ENCODE measurements around the gene PIK3CD. TPM values are rescaled to one million over a fixed set of nuclear protein-coding genes. Genes with fewer than 3 reads are reported as not detected.

Gene PIK3CD
- total RNA-seq, 1 donor, result 14.1 TPM

GRCh38 chr1:9691691-9692090, 40.2 kb downstream of the PIK3CD start:
- Histone ChIP-seq H3K4me2 (ENCODE audit: insufficient read depth, low read length) (peak overlapping the region; percentile 93), H2AFZ (ENCODE audit: low read length) (peak overlapping the region; percentile 41)
- DNase-seq (ENCODE audit: insufficient read length, low spot score, missing footprints), result peak; percentile 77

GRCh38 chr1:9696793-9697192, 45.3 kb downstream of the PIK3CD start:
- H2AFZ ChIP-seq (ENCODE audit: low read length), result no peak overlapping the region
- H3K9me3 ChIP-seq (ENCODE audit: low read depth, low read length), result no peaks in the 10 kb centered on the region
- no peak for DNase-seq (ENCODE audit: insufficient read length, low spot score, missing footprints)
- no peak for TF ChIP-seq CTCF (IDR thresholded peaks at IDR 0.05; ENCODE audit: extremely low read depth, low read depth, low read length)
- H3K4me2 ChIP-seq (ENCODE audit: insufficient read depth, low read length), result no peak overlapping the region
- no peaks in the 10 kb centered on the region for H3K79me2 ChIP-seq (ENCODE audit: insufficient read depth, low read length)
- H3K4me1 ChIP-seq (ENCODE audit: insufficient read depth, low read length), result peaks cover 19% of the 10 kb centered on the region
- no peaks in the 10 kb centered on the region for H4K20me1 ChIP-seq (ENCODE audit: insufficient read depth, low read length)
- H3K36me3 ChIP-seq (ENCODE audit: insufficient read depth, low read length), result no peaks in the 10 kb centered on the region
- H3K4me3 ChIP-seq (ENCODE audit: insufficient read depth, low read length), result no peak overlapping the region
- H3K27ac ChIP-seq (ENCODE audit: low read depth, low read length), result no peak overlapping the region
- no peaks in the 10 kb centered on the region for H3K27me3 ChIP-seq (ENCODE audit: insufficient read depth, low read length)

More at GRCh38 chr1:9691691-9692090, 40.2 kb downstream of the PIK3CD start:
- peaks cover 39% of the 10 kb centered on the region for H3K4me1 ChIP-seq (ENCODE audit: insufficient read depth, low read length)
- H3K79me2 ChIP-seq (ENCODE audit: insufficient read depth, low read length), result no peaks in the 10 kb centered on the region
- H3K36me3 ChIP-seq (ENCODE audit: insufficient read depth, low read length), result no peaks in the 10 kb centered on the region
- no peaks in the 10 kb centered on the region for H4K20me1 ChIP-seq (ENCODE audit: insufficient read depth, low read length)
- peak overlapping the region; percentile 64 for H3K27ac ChIP-seq (ENCODE audit: low read depth, low read length)
- H3K27me3 ChIP-seq (ENCODE audit: insufficient read depth, low read length), result no peaks in the 10 kb centered on the region
- peak; percentile 11 for TF ChIP-seq CTCF (IDR thresholded peaks at IDR 0.05; ENCODE audit: extremely low read depth, low read depth, low read length)
- no peaks in the 10 kb centered on the region for H3K9me3 ChIP-seq (ENCODE audit: low read depth, low read length)
- H3K4me3 ChIP-seq (ENCODE audit: insufficient read depth, low read length), result no peak overlapping the region

GRCh38 chr1:9699361-9699760, 47.8 kb downstream of the PIK3CD start:
- no peak overlapping the region for H2AFZ ChIP-seq (ENCODE audit: low read length)
- no peak for DNase-seq (ENCODE audit: insufficient read length, low spot score, missing footprints)
- no peak overlapping the region for H3K27ac ChIP-seq (ENCODE audit: low read depth, low read length)
- H3K9me3 ChIP-seq (ENCODE audit: low read depth, low read length), result no peaks in the 10 kb centered on the region
- no peaks in the 10 kb centered on the region for H3K27me3 ChIP-seq (ENCODE audit: insufficient read depth, low read length)
- H3K4me1 ChIP-seq (ENCODE audit: insufficient read depth, low read length), result peaks cover 16% of the 10 kb centered on the region
- H3K4me2 ChIP-seq (ENCODE audit: insufficient read depth, low read length), result no peak overlapping the region
- H3K36me3 ChIP-seq (ENCODE audit: insufficient read depth, low read length), result no peaks in the 10 kb centered on the region
- no peak for TF ChIP-seq CTCF (IDR thresholded peaks at IDR 0.05; ENCODE audit: extremely low read depth, low read depth, low read length)
- H3K79me2 ChIP-seq (ENCODE audit: insufficient read depth, low read length), result peaks cover 2% of the 10 kb centered on the region
- no peaks in the 10 kb centered on the region for H4K20me1 ChIP-seq (ENCODE audit: insufficient read depth, low read length)
- no peak overlapping the region for H3K4me3 ChIP-seq (ENCODE audit: insufficient read depth, low read length)

- Histone ChIP-seq H3K27ac (ENCODE audit: low read depth, low read length) (peak overlapping the region; percentile 72), H2AFZ (ENCODE audit: low read length) (peak overlapping the region; percentile 75), H3K4me2 (ENCODE audit: insufficient read depth, low read length) (peak overlapping the region; percentile 82), H3K79me2 (ENCODE audit: insufficient read depth, low read length) (peaks cover 2% of the 10 kb centered on the region), H3K36me3 (ENCODE audit: insufficient read depth, low read length) (no peaks in the 10 kb centered on the region), H3K9me3 (ENCODE audit: low read depth, low read length) (no peaks in the 10 kb centered on the region), H4K20me1 (ENCODE audit: insufficient read depth, low read length) (no peaks in the 10 kb centered on the region), H3K4me3 (ENCODE audit: insufficient read depth, low read length) (peak overlapping the region; percentile 59), H3K27me3 (ENCODE audit: insufficient read depth, low read length) (no peaks in the 10 kb centered on the region), H3K4me1 (ENCODE audit: insufficient read depth, low read length) (peaks cover 22% of the 10 kb centered on the region)
- no peak for TF ChIP-seq CTCF (IDR thresholded peaks at IDR 0.05; ENCODE audit: extremely low read depth, low read depth, low read length)
- DNase-seq (ENCODE audit: insufficient read length, low spot score, missing footprints), result peak; percentile 93
These were observed 48.8 kb downstream of the PIK3CD start for GRCh38 chr1:9700340-9700739.

Data from osteoblast (primary cell).